GM18519 (cell line): Measurements from ENCODE around the gene CTBP2.
"Not testable (repeated sequence)": the region's sequence is repeated elsewhere in the genome, so short reads cannot be mapped to it uniquely, and the experiment has no call there.

Source experiments
- ATAC-seq: cut with Tn5 transposase; IDR thresholded peaks from one replicate; pipeline ENCODE4 v1.9.1; 2021; ENCODE audit warnings: mild to moderate bottlenecking, moderate library complexity; ENCODE audit not compliant: unreplicated experiment, low FRiP score

CTBP2 gene

DNA sequence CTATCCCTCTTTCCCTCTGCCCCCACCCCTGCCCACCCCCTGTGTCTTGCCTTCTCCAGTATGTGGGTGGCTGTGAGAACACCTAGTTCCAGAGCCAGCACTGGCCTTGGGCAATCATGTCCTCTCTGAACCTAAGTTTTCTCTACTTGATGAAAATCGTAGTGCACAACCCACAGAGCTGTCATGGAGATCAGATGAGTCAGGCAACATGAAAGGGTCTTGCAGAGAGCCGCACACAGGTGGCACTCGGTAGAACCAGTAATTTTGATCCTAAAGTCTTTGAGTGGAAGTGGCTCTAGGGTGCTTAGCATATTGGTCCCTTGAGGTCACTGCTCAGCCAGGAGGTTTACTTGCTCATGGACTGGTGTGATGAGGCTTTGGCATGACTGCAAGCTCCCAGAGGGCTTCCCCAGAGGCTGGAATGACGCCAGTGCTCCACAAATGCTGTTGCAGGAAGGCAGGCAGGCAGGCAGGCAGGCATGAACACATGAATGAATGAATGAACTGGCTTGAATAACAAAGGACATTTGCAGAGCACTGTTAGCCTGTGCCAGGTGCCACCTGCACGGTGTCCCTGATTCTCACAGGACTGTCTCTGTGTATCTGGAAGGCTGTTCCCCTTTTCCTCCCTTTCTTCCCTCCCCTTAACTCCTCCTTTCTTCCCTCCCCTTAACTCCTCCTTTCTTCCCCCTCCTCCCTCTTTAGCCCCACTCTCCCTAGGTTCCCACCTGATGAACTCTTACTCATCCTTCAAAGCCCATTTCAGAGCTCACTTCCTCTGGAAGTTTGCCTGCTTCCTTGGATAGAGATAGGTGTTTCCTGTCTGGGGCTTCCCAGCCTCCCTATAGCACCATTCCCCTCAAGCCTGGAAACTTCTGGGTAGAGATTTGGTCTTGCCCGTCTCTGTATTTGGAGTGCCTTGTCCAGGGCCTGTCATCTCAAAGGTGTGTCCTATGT lies 27.2 kb upstream of the CTBP2 start:
- ATAC-seq: no peak

GRCh38 chr10:125186431-125187170 lies 26.2 kb upstream of the CTBP2 start:
- no peak for ATAC-seq

- ATAC-seq: not testable (repeated sequence)
Observed at GRCh38 chr10:125179107-125179506, 18.7 kb upstream of the CTBP2 start.

DNA sequence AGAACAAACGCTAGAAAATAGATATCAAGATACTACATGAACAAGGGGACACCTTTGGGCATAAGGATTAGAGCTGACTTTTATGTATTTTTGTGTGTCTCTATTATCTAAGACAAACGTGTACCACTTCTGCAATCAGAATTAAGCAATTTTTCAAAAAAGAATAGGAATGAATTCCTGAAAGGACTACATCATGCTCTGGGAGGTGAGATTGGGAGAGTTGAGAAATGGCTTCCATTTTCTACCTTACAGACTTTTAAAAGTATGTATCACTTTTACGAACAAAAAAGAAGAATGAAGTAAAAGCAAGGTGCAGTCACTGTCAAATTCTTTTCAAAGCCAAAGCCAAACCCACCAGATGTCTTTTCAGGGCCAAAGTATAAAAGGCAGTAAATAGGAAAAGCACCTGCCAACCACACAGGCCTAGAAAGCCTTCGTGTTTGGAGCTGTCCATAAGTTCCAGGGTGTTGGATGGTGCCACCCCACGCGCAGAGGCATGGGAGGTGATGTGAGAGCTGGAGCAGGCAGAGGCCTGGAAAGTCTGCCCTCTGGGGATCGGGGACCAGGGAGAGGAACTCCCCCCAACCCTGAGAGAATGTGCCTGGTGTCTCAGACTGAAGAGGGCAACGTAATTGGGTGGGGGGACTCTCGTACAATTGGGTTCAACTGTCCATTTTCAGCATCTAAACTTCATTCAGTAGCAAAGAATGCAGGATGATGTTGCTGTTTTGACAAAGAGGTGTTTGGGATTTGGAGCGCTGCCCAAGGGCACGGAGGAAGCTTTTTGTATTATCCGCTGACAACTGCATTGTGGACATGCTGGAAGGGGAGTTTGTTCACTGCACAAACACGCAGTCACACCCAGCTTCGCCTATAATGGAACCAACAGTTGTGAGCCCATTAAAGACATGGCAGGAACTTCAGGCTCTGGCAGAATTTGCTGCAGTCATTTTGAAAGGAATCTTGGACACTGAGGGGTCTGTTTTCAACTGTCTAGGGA lies 17.6 kb upstream of the CTBP2 start:
- no peak for ATAC-seq

GRCh38 chr10:125175807-125176206 lies 15.4 kb upstream of the CTBP2 start:
- no peak for ATAC-seq

DNA sequence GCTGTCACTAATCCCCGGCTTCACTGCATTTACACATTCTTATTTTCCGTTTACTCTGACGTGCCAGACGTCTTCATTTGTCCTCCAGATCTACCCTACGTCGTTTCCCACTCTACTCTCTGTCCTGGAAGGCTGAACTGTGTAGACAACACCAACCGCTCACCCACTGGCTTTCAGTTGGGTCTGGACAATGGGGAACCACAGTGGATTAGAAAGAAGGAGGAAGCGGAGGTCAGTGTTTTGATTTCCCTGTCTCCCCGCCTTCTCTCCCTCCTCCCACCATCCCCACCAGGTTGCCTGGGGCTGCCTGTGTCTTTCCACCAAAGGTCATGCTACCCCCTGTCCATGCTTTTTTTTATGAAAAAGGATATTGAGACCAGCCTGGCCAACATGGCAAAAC lies 14.0 kb upstream of the CTBP2 start:
- no peak for ATAC-seq

GRCh38 chr10:125172694-125173093 lies 12.3 kb upstream of the CTBP2 start:
- ATAC-seq: no peak

DNA sequence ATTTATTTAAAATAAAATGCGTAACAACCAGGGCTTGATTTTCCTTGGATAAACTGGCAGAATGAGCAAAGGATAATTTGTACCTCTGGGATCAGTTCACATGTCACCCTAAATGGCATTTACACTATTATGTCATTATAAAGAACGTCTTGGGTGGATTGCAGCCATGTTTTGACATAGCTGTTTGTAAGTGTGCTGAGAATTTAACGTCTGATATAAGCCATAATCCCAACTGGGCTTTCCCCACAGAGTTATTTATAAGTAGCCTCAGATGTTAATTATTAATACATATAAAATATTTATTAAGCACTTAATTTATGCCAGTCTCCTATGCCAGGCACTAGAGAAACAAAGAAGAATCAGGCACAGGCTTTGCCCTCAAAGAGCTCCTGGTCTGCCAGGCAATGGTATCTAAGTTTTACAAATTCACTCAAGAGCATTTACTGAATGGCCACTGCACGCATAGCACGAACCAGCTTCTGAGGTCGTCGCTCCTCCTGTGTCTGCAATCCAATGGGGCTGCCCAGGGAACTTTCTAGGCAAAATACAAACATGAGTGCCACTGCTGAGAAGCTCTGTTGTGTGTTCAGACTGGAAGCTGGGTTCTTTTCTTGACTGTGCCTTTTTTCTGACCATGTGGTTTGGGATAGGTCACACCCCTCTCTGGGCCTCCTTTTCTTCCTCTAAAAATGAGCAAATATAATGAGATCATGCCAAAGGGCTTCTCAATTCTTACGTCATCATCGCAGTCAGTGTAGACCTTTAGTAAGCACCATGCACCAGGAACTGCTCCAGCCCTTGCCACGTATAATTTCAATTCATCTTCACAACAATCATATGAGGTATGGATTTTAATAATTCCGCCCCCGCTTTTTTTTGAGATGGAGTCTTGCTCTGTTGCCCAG lies 11.3 kb upstream of the CTBP2 start:
- ATAC-seq: no peak

DNA sequence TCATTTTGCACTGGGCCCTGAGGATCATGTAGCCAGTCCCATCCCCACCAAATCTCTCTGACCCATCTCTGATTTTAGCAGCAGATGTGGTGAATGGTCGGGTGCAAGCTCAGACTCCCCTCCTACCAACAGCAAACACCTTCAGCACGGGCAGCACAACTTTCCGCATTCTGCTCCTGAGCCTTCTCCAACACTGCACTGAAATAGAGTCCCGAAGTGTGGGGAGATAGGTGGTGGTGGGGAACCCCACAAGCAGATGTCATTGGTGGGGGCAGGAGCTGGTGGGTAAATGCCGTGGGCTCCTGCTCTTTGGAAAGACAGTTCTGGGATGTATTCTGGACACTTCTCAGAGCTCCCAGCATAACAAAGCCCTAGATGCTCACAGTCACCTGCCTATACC lies 9.6 kb upstream of the CTBP2 start:
- no peak for ATAC-seq

DNA sequence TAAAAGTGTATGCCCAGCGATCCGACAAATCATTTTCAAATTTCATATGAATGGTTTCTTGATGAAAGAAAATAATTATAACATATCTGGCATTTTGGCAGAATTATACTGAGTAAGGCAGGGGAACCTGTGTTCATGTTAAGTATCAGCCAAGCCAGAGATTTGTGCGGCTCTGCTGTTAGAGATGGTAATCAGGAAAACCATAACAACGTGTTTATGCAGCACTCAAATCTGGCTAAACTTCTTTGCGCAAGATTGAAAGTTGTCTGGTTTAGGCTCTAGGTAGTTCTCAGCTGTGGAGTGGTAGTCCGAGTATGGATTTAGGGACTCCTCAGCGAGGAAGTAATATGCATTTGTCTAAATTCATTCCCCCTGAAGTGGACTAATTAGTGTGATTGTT lies 8.9 kb upstream of the CTBP2 start:
- ATAC-seq: no peak

GRCh38 chr10:125166658-125167057 lies 6.3 kb upstream of the CTBP2 start:
- no peak for ATAC-seq

DNA sequence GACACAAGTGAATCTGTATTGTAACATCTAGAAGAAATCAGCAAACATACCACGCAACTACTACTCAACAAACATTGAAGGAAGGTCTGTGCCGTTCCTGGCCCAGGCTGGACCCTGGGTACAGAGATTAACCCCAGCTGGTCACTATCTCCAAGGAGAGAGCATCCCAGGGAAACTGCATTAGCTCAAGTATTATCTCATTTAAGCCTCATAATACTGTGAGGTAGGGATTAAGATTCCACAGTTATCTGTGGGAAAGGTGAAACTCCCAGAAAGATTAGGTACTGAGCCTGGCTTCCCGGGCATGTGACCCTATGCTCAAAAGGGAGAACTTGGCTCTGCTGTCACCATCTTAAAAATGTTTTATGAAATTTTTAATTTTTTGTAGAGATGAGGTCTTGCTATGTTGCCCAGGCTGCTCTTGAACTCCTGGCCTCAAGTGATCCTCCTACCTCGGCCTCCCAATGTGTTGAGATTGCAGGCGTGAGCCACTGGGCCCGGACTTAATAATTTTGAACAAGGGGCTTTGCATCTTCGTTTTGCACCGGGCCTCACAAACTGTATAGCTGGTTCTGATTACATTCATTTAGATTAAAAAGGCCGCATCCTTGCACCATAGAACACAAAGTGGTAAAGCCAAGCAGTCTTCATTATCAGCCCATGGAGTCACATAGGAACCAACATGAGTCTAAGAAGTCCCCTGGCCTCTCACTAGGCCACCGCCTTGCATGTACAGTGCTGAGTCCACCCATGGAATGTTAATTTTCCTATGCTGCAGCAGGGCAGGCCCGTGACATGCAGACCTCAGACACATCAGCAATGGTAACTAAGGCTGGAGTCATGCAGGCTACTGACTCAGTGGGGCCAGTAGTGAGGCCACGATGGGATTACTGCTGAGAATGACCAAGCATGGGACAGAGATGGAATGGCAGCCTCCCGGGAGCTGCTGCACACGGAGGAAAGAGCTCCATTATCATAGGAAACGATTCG lies 5.5 kb upstream of the CTBP2 start:
- ATAC-seq: no peak

DNA sequence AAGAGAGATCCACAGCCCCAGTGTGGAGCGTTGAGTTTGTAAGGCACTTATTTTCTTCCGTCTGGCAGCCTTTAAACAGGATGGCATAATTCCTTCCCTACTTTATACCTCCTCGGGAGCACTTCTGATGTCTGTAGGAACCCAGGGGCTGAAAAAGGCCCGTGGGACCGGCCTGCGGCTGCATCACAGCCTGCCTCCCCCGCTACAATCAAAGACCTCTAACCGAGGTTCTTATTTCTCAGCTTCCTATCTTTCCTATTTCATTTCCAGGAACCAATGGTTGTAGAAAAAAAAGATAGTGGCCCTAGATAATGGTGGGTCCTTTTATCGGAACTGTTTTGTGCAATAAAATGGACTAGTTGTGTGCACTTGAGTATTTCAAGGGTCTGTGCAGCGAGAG lies 4.1 kb upstream of the CTBP2 start:
- ATAC-seq: no peak

DNA sequence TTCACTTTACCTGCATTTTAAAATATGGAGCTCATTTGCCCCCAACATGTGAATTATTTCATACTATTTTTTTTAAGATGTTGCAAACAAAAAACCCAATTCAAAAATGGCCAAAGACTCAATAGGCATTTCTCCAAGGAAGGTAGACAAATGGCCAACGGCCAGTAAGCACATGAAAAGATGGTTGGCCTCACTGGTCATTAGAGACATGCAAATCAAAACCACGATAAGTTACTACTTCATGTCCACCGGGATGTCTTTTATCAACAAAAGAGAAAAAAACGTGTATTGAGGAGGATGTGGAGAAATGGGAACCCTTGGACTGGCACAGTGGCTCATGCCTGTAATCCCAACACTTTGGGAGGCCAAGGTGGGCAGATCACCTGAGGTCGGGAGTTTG lies 3.4 kb upstream of the CTBP2 start:
- no peak for ATAC-seq

DNA sequence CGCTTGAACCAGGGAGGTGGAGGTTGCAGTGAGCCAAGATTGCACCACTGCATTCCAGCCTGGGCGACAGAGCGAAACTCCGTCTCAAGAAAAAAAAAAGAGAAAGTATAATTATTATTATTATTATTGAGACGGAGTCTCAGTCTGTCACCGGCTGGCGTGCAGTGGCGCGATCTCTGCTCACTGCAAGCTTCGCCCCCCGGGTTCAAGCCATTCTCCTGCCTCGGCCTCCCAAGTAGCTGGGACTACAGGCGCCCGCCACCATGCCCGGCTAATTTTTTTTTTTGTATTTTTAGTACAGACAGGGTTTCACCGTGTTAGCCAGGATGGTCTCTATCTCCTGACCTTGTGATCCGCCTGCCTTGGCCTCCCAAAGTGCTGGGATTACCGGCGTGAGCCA lies 2.9 kb upstream of the CTBP2 start:
- not testable (repeated sequence) for ATAC-seq

- ATAC-seq: no peak
Observed at GRCh38 chr10:125162120-125162931, 2.0 kb upstream of the CTBP2 start.

- ATAC-seq: no peak
Observed at GRCh38 chr10:125161707-125162119, 1.4 kb upstream of the CTBP2 start.
